Mesenchymal stem cell (in vitro differentiated cells and primary cell): Measurements from ENCODE around the gene KRT9.
A peak's percentile ranks its signal among the peaks of the same experiment; 100 is the strongest.

Experiments
- DNase-seq: peaks from one replicate; pipeline ENCODE4 v3.0.0-alpha.2; 2013
- H2AFZ ChIP-seq: one replicate; pipeline ENCODE4 v1.6.1; 2013; ENCODE audit warnings: low read depth, mild to moderate bottlenecking, control low read depth, inconsistent platforms, low read length, moderate library complexity
- H2AK5ac ChIP-seq: 2 replicates; pipeline ENCODE4 v1.6.1; 2013; ENCODE audit warnings: low read length, moderate library complexity, mild to moderate bottlenecking, inconsistent platforms; ENCODE audit not compliant: severe bottlenecking
- H2BK120ac ChIP-seq: one replicate; pipeline ENCODE4 v1.6.1; 2013; ENCODE audit warnings: low read depth, mild to moderate bottlenecking, inconsistent platforms, low read length, moderate library complexity
- H2BK12ac ChIP-seq, 2 experiments: one replicate each; pipeline ENCODE4 v1.6.1; 2013; ENCODE audit warnings: inconsistent platforms in 2 of 2, low read length in 2 of 2, mild to moderate bottlenecking in 2 of 2, moderate library complexity in 2 of 2, control low read depth in 1 of 2
- H2BK15ac ChIP-seq: one replicate; pipeline ENCODE4 v1.6.1; 2013; ENCODE audit warnings: mild to moderate bottlenecking, low read depth, inconsistent platforms; ENCODE audit not compliant: poor library complexity, severe bottlenecking
- H2BK5ac ChIP-seq: 2 replicates; pipeline ENCODE4 v1.6.1; 2013; ENCODE audit warnings: low read depth, mild to moderate bottlenecking, low read length, control low read depth, inconsistent platforms; ENCODE audit not compliant: poor library complexity, severe bottlenecking
- H3K14ac ChIP-seq, 2 experiments: one replicate each; pipeline ENCODE4 v1.6.1; 2013; ENCODE audit warnings: inconsistent platforms in 2 of 2, low read length in 2 of 2, control low read depth in 1 of 2, mild to moderate bottlenecking in 1 of 2, moderate library complexity in 1 of 2
- H3K18ac ChIP-seq, 2 experiments: one replicate each; pipeline ENCODE4 v1.6.1; 2013; ENCODE audit warnings: inconsistent platforms in 2 of 2, low read length in 2 of 2, control low read depth in 1 of 2, low read depth in 1 of 2, mild to moderate bottlenecking in 1 of 2
- H3K23ac ChIP-seq, 2 experiments: one replicate each; pipeline ENCODE4 v1.6.1; 2013; ENCODE audit warnings: inconsistent platforms in 2 of 2, low read length in 2 of 2, mild to moderate bottlenecking in 2 of 2, moderate library complexity in 2 of 2, control low read depth in 1 of 2
- H3K27ac ChIP-seq: 2 replicates; pipeline ENCODE4 v1.5.1; 2013; ENCODE audit warnings: mild to moderate bottlenecking, moderate library complexity, low read length, control low read depth, inconsistent platforms; ENCODE audit not compliant: poor library complexity, severe bottlenecking
- H3K27me3 ChIP-seq, 2 experiments: 2 replicates each; pipeline versions ENCODE4 v1.6.1 to v1.7.0; 2013; ENCODE audit warnings: low read length in 2 of 2, mild to moderate bottlenecking in 2 of 2, moderate library complexity in 2 of 2, control low read depth in 1 of 2, inconsistent platforms in 1 of 2; ENCODE audit not compliant: control insufficient read depth in 1 of 2, insufficient read depth in 1 of 2
- H3K36me3 ChIP-seq, 2 experiments: 2 replicates each; pipeline versions ENCODE4 v1.6.1 to v1.7.0; 2013; ENCODE audit warnings: low read length in 2 of 2, control low read depth in 1 of 2, inconsistent platforms in 1 of 2, low read depth in 1 of 2, mild to moderate bottlenecking in 1 of 2; ENCODE audit not compliant: insufficient read depth in 2 of 2, control insufficient read depth in 1 of 2
- H3K4ac ChIP-seq, 2 experiments: one replicate each; pipeline ENCODE4 v1.6.1; 2013; ENCODE audit warnings: inconsistent platforms in 2 of 2, low read length in 2 of 2, mild to moderate bottlenecking in 2 of 2, moderate library complexity in 2 of 2, control low read depth in 1 of 2, low read depth in 1 of 2
- H3K4me1 ChIP-seq: 2 replicates; pipeline ENCODE4 v1.6.1; 2013; ENCODE audit warnings: low read depth, low read length, control low read depth; ENCODE audit not compliant: control insufficient read depth, insufficient read depth
- H3K4me2 ChIP-seq: 2 replicates; pipeline ENCODE4 v1.6.1; 2013; ENCODE audit warnings: low read length, mild to moderate bottlenecking, inconsistent platforms; ENCODE audit not compliant: poor library complexity, severe bottlenecking
- H3K4me3 ChIP-seq, 2 experiments: 2 replicates each; pipeline versions ENCODE4 v1.5.1 to v1.7.0; 2013; ENCODE audit warnings: low read length in 2 of 2, mild to moderate bottlenecking in 2 of 2, control low read depth in 1 of 2, low read depth in 1 of 2; ENCODE audit not compliant: insufficient read depth in 1 of 2
- H3K79me1 ChIP-seq: replicated peaks from 2 replicates; pipeline ENCODE4 v1.6.1; 2013; ENCODE audit warnings: mild to moderate bottlenecking, control low read depth, low read length, inconsistent platforms; ENCODE audit not compliant: poor library complexity, severe bottlenecking
- H3K9ac ChIP-seq: 2 replicates; pipeline ENCODE4 v1.7.0; 2013; ENCODE audit warnings: mild to moderate bottlenecking, low read length, moderate library complexity
- H3K9me3 ChIP-seq: 2 replicates; pipeline ENCODE4 v1.7.0; 2013; ENCODE audit warnings: mild to moderate bottlenecking, low read length; ENCODE audit not compliant: control insufficient read depth
- H4K8ac ChIP-seq: one replicate; pipeline ENCODE4 v1.6.1; 2013; ENCODE audit warnings: inconsistent platforms, mild to moderate bottlenecking, low read length, moderate library complexity
- H4K91ac ChIP-seq: one replicate; pipeline ENCODE4 v1.6.1; 2013; ENCODE audit warnings: mild to moderate bottlenecking, low read length, inconsistent platforms
- WGBS: methylation state at CpG from one replicate; pipeline ENCODE4 v1.1.7; 2013; ENCODE audit warnings: mixed read lengths; 5-methylcytosine and 5-hydroxymethylcytosine counted together

The KRT9 gene

GRCh38 chr17:41527063-41528023 is 44.5 kb downstream of the KRT9 start:
- H2AFZ ChIP-seq = peak overlapping the region; percentile 36
- peaks cover 0 to 25% of the 10 kb centered on the region in 2 experiments for H3K36me3 ChIP-seq
- peak overlapping the region; percentile 66 to 73 for H3K4me3 ChIP-seq
- peak overlapping the region; percentile 42 to 68 for H3K4ac ChIP-seq
- peaks cover 2% of the 10 kb centered on the region for H3K79me1 ChIP-seq
- no peak overlapping the region for H2BK5ac ChIP-seq
- H3K14ac ChIP-seq = peak overlapping the region in 1 of 2 experiments; percentile 90
- peak overlapping the region; percentile 50 for H3K9ac ChIP-seq
- H2AK5ac ChIP-seq = no peak overlapping the region
- peak overlapping the region; percentile 82 to 92 for H3K18ac ChIP-seq
- no peaks in the 10 kb centered on the region for H3K9me3 ChIP-seq
- H2BK15ac ChIP-seq = peak overlapping the region; percentile 41
- H3K23ac ChIP-seq = peak overlapping the region in 1 of 2 experiments; percentile 94
- 7% methylated on average over 61 of the region's 62 CpGs for WGBS
- H4K8ac ChIP-seq = peak overlapping the region; percentile 88
- peak overlapping the region; percentile 76 for H3K4me2 ChIP-seq
- peaks cover 0 to 16% of the 10 kb centered on the region in 2 experiments for H3K27me3 ChIP-seq
- peak overlapping the region; percentile 42 to 49 for H2BK12ac ChIP-seq
- peaks cover 43% of the 10 kb centered on the region for H3K4me1 ChIP-seq
- peak overlapping the region; percentile 61 for H2BK120ac ChIP-seq
- DNase-seq = peak; percentile 55
- H3K27ac ChIP-seq = no peak overlapping the region
- peak overlapping the region; percentile 93 for H4K91ac ChIP-seq

DNA sequence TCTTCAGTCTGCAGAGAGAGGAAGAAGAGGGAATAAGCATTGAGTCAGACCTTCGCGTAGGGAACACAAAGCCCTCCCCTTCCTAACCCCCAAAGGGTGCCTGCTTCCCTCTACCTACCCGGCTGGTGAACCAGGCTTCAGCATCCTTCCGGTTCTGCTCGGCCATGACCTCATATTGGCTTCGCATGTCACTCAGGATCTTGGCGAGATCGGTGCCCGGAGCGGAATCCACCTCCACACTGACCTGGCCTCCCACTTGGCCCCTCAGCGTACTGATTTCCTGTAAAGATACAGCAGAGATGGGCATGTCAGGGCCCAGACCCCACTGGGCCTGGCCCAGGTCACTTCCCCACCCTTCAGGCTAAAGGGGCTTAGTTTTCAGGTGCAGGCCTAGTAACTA is 47.6 kb downstream of the KRT9 start:
- Histone ChIP-seq H3K9me3 (no peaks in the 10 kb centered on the region), H3K27ac (no peak overlapping the region), H2BK5ac (no peak overlapping the region), H3K4ac (no peak overlapping the region), H4K8ac (peak overlapping the region; percentile 16), H3K4me3 (no peak overlapping the region), H2BK120ac (no peak overlapping the region), H3K4me2 (no peak overlapping the region), H3K23ac (no peak overlapping the region), H3K79me1 (peaks cover 2% of the 10 kb centered on the region), H2AK5ac (no peak overlapping the region), H3K9ac (no peak overlapping the region), H2AFZ (no peak overlapping the region), H3K18ac (no peak overlapping the region), H2BK12ac (no peak overlapping the region), H3K14ac (no peak overlapping the region), H2BK15ac (no peak overlapping the region), H3K4me1 (peaks cover 46% of the 10 kb centered on the region), H3K36me3 (peaks cover 0 to 26% of the 10 kb centered on the region in 2 experiments), H3K27me3 (peaks cover 0 to 25% of the 10 kb centered on the region in 2 experiments), H4K91ac (no peak overlapping the region)
- no peak for DNase-seq
- WGBS = 95% methylated on average over 11 of the region's 11 CpGs

- Histone ChIP-seq H2AK5ac (no peak overlapping the region), H3K4ac (no peak overlapping the region), H4K8ac (no peak overlapping the region)
Observed at GRCh38 chr17:41523787-41524186, 48.1 kb downstream of the KRT9 start.

GRCh38 chr17:41523225-41523593 is 48.6 kb downstream of the KRT9 start:
- no peak overlapping the region for H3K4me2 ChIP-seq
- H3K27me3 ChIP-seq = peaks cover 0 to 21% of the 10 kb centered on the region in 2 experiments
- H3K9ac ChIP-seq = no peak overlapping the region
- no peak overlapping the region for H3K27ac ChIP-seq
- peaks cover 44% of the 10 kb centered on the region for H3K4me1 ChIP-seq
- H2BK120ac ChIP-seq = no peak overlapping the region
- no peak overlapping the region for H3K18ac ChIP-seq
- H4K8ac ChIP-seq = no peak overlapping the region
- no peak overlapping the region for H2AK5ac ChIP-seq
- H4K91ac ChIP-seq = no peak overlapping the region
- H3K4me3 ChIP-seq = no peak overlapping the region
- H2BK5ac ChIP-seq = no peak overlapping the region
- no peak for DNase-seq
- H2BK12ac ChIP-seq = no peak overlapping the region
- H2AFZ ChIP-seq = no peak overlapping the region
- H3K23ac ChIP-seq = no peak overlapping the region
- H3K9me3 ChIP-seq = no peaks in the 10 kb centered on the region
- peaks cover 2% of the 10 kb centered on the region for H3K79me1 ChIP-seq
- H3K36me3 ChIP-seq = peaks cover 0 to 26% of the 10 kb centered on the region in 2 experiments
- 85% methylated on average over 3 of the region's 4 CpGs for WGBS
- no peak overlapping the region for H2BK15ac ChIP-seq
- H3K14ac ChIP-seq = no peak overlapping the region
- H3K4ac ChIP-seq = no peak overlapping the region

More at GRCh38 chr17:41523787-41524186, 48.1 kb downstream of the KRT9 start:
- H3K4me2 ChIP-seq = no peak overlapping the region
- H3K36me3 ChIP-seq = peaks cover 0 to 26% of the 10 kb centered on the region in 2 experiments
- H2BK12ac ChIP-seq = peak overlapping the region; percentile 42 to 56
- DNase-seq = no peak
- H3K18ac ChIP-seq = peak overlapping the region; percentile 12 to 55
- no peaks in the 10 kb centered on the region for H3K9me3 ChIP-seq
- no peak overlapping the region for H3K9ac ChIP-seq
- 94% methylated on average over 19 of the region's 19 CpGs for WGBS
- peak overlapping the region in 1 of 2 experiments; percentile 39 for H3K14ac ChIP-seq
- H3K4me3 ChIP-seq = no peak overlapping the region
- peaks cover 0 to 25% of the 10 kb centered on the region in 2 experiments for H3K27me3 ChIP-seq
- H3K4me1 ChIP-seq = peaks cover 46% of the 10 kb centered on the region
- no peak overlapping the region for H2AFZ ChIP-seq
- no peak overlapping the region for H3K27ac ChIP-seq
- H3K79me1 ChIP-seq = peaks cover 2% of the 10 kb centered on the region
- no peak overlapping the region for H2BK5ac ChIP-seq
- no peak overlapping the region for H2BK15ac ChIP-seq
- peak overlapping the region; percentile 62 for H4K91ac ChIP-seq
- H2BK120ac ChIP-seq = no peak overlapping the region
- no peak overlapping the region for H3K23ac ChIP-seq
